H1 (cell line): Measurements from ENCODE around the gene JAG1. TPM values are rescaled to one million over a fixed set of nuclear protein-coding genes. Genes with fewer than 3 reads are reported as not detected.

Experiments
- CTCF ChIA-PET: fragments of 300-600 bp; sonication (Branson Sonifier 250); formaldehyde crosslinking; loops from one replicate; lab custom pipeline; 2021; ENCODE audit not compliant: partially characterized antibody; lab: Charles Lee
- POLR2A ChIA-PET: fragments of 300-600 bp; sonication (Branson Sonifier 250); formaldehyde crosslinking; loops from one replicate; lab custom pipeline; 2021; ENCODE audit warnings: inconsistent platforms; ENCODE audit not compliant: partially characterized antibody; lab: Charles Lee
- DNase-seq, 2 experiments: peaks; one replicate each; pipeline versions ENCODE4 v3.0.0 to v3.0.0-alpha.2; 2010 to 2022; ENCODE audit warnings: low spot score in 2 of 2, low read depth in 1 of 2, mixed read lengths in 1 of 2
- FAIRE-seq: peaks from 2 replicates; lab custom pipeline; 2011; peaks lifted over from hg19 to GRCh38; lab: Jason Lieb, UNC
- H2AFZ ChIP-seq: 2 replicates; pipeline ENCODE4 v1.8.1; 2012; ENCODE audit warnings: low read length, inconsistent platforms
- H2AK5ac ChIP-seq: 2 replicates; pipeline ENCODE4 v1.6.1; 2013; ENCODE audit warnings: low read depth, low read length
- H2BK120ac ChIP-seq: replicated peaks from 2 replicates; pipeline ENCODE3; 2013; ENCODE audit warnings: low read depth, low read length, inconsistent platforms
- H2BK12ac ChIP-seq: 2 replicates; pipeline ENCODE4 v1.6.1; 2013; ENCODE audit warnings: low read depth, low read length
- H2BK15ac ChIP-seq: 2 replicates; pipeline ENCODE4 v1.6.1; 2013; ENCODE audit warnings: low read length
- H2BK20ac ChIP-seq: 2 replicates; pipeline ENCODE4 v1.6.1; 2013; ENCODE audit warnings: low read length
- H2BK5ac ChIP-seq: 2 replicates; pipeline ENCODE4 v1.6.1; 2013; ENCODE audit warnings: low read depth, low read length
- H3K14ac ChIP-seq: 2 replicates; pipeline ENCODE4 v1.6.1; 2013; ENCODE audit warnings: inconsistent platforms; ENCODE audit not compliant: insufficient read length
- H3K18ac ChIP-seq: 2 replicates; pipeline ENCODE4 v1.6.1; 2013; ENCODE audit warnings: low read length; ENCODE audit errors: extremely low read depth
- H3K23ac ChIP-seq: 2 replicates; pipeline ENCODE4 v1.6.1; 2013; ENCODE audit warnings: inconsistent platforms; ENCODE audit not compliant: insufficient read length
- H3K23me2 ChIP-seq: 2 replicates; pipeline ENCODE4 v1.6.1; 2013; ENCODE audit warnings: low read depth, low read length
- H3K27ac ChIP-seq: 2 replicates; pipeline ENCODE4 v1.6.1; 2011; ENCODE audit warnings: low read depth, low read length, inconsistent platforms
- H3K27me3 ChIP-seq, 4 experiments: replicated peaks in 1 of 4; 1 replicate in 1 of 4; 2 replicates in 3 of 4; pipeline versions ENCODE4 v1.6.1 to v1.8.1; 2011 to 2013; ENCODE audit warnings: low read length in 3 of 4, mild to moderate bottlenecking in 3 of 4, inconsistent platforms in 2 of 4, mixed read lengths in 2 of 4, moderate library complexity in 1 of 4; ENCODE audit not compliant: control insufficient read depth in 3 of 4, insufficient read depth in 3 of 4; ENCODE audit errors: extremely low read depth in 1 of 4
- H3K36me3 ChIP-seq, 4 experiments: 2 replicates each; pipeline versions ENCODE4 v1.6.1 to v1.8.1; 2011 to 2013; ENCODE audit warnings: mild to moderate bottlenecking in 4 of 4, low read length in 3 of 4, moderate library complexity in 2 of 4, control low read depth in 1 of 4, inconsistent platforms in 1 of 4; ENCODE audit not compliant: insufficient read depth in 4 of 4, control insufficient read depth in 2 of 4
- H3K4ac ChIP-seq: replicated peaks from 2 replicates; pipeline ENCODE3; 2013; ENCODE audit warnings: low read length, low read depth, mixed read lengths, inconsistent platforms; ENCODE audit not compliant: insufficient read length
- H3K4me1 ChIP-seq, 4 experiments: replicated peaks in 1 of 4; 1 replicate in 1 of 4; 2 replicates in 3 of 4; pipeline versions ENCODE4 v1.6.1 to v1.8.1; 2011 to 2013; ENCODE audit warnings: low read length in 3 of 4, inconsistent platforms in 2 of 4, mixed read lengths in 1 of 4; ENCODE audit not compliant: insufficient read depth in 4 of 4, control insufficient read depth in 3 of 4
- H3K4me2 ChIP-seq, 2 experiments: 2 replicates each; pipeline versions ENCODE4 v1.6.1 to v1.8.1; 2011 to 2013; ENCODE audit warnings: low read depth in 2 of 2, low read length in 2 of 2, control low read depth in 1 of 2, inconsistent platforms in 1 of 2, mild to moderate bottlenecking in 1 of 2; ENCODE audit not compliant: insufficient read depth in 1 of 2
- H3K4me3 ChIP-seq, 4 experiments: fragments of 200-600, 300-600 bp in 1 of 4; sonication (generic), shearing (Covaris generic), sonication (Bioruptor Twin) in 1 of 4; 2 replicates each; pipeline versions ENCODE4 v1.5.1 to v1.8.1; 2011 to 2016; ENCODE audit warnings: low read length in 4 of 4, low read depth in 3 of 4, control low read depth in 2 of 4, inconsistent platforms in 2 of 4, mild to moderate bottlenecking in 2 of 4, mixed read lengths in 1 of 4, moderate library complexity in 1 of 4; ENCODE audit not compliant: insufficient read depth in 2 of 4; ENCODE audit errors: extremely low read depth in 1 of 4
- H3K56ac ChIP-seq: replicated peaks from 2 replicates; pipeline ENCODE3; 2013; ENCODE audit warnings: low read depth, mild to moderate bottlenecking, mixed read lengths, low read length, inconsistent platforms; ENCODE audit not compliant: insufficient read length
- H3K79me1 ChIP-seq: 2 replicates; pipeline ENCODE4 v1.6.1; 2013; ENCODE audit warnings: low read depth, low read length, control low read depth
- H3K79me2 ChIP-seq, 2 experiments: 2 replicates each; pipeline versions ENCODE4 v1.6.1 to v1.8.1; 2012 to 2013; ENCODE audit warnings: low read length in 2 of 2, mild to moderate bottlenecking in 2 of 2, inconsistent platforms in 1 of 2; ENCODE audit not compliant: insufficient read depth in 2 of 2, control insufficient read depth in 1 of 2
- H3K9ac ChIP-seq, 4 experiments: replicated peaks in 1 of 4; 1 replicate in 1 of 4; 2 replicates in 3 of 4; pipeline versions ENCODE4 v1.6.1 to v1.8.1; 2011 to 2013; ENCODE audit warnings: low read depth in 3 of 4, low read length in 3 of 4, control low read depth in 2 of 4, mild to moderate bottlenecking in 2 of 4, moderate library complexity in 2 of 4, inconsistent platforms in 1 of 4; ENCODE audit errors: extremely low read depth in 1 of 4
- H3K9me3 ChIP-seq, 2 experiments: 2 replicates each; pipeline versions ENCODE4 v1.6.1 to v1.8.1; 2012 to 2013; ENCODE audit warnings: mild to moderate bottlenecking in 2 of 2, moderate library complexity in 2 of 2, control low read depth in 1 of 2, inconsistent platforms in 1 of 2, low read depth in 1 of 2, low read length in 1 of 2, mixed read lengths in 1 of 2; ENCODE audit not compliant: insufficient read depth in 2 of 2
- H4K20me1 ChIP-seq, 2 experiments: replicated peaks in 1 of 2; 2 replicates each; pipeline versions ENCODE3 to v1.8.1; 2011 to 2013; ENCODE audit warnings: inconsistent platforms in 2 of 2, low read length in 2 of 2, mild to moderate bottlenecking in 1 of 2; ENCODE audit not compliant: insufficient read depth in 2 of 2, control insufficient read depth in 1 of 2
- H4K5ac ChIP-seq: 2 replicates; pipeline ENCODE4 v1.6.1; 2013; ENCODE audit warnings: low read length, low read depth, mixed read lengths, inconsistent platforms; ENCODE audit not compliant: insufficient read length
- H4K8ac ChIP-seq: 2 replicates; pipeline ENCODE4 v1.8.0; 2013; ENCODE audit warnings: mild to moderate bottlenecking, moderate library complexity, low read length, inconsistent platforms; ENCODE audit not compliant: insufficient read depth; ENCODE audit errors: extremely low read depth
- H4K91ac ChIP-seq: replicated peaks from 2 replicates; pipeline ENCODE3; 2013; ENCODE audit warnings: low read length, mixed read lengths, inconsistent platforms; ENCODE audit not compliant: insufficient read length
- KDM1A ChIP-seq: fragments of 200-600, 300-600 bp; sonication (generic); IDR thresholded peaks from 2 replicates; pipeline ENCODE4 v1.7.1; 2016; ENCODE audit warnings: mild to moderate bottlenecking, low read length, borderline replicate concordance
- PHF8 ChIP-seq: fragments of 200-600 bp; sonication (generic); conservative IDR thresholded peaks from 2 replicates; pipeline ENCODE4 v1.7.1; 2012; ENCODE audit warnings: low read depth, mild to moderate bottlenecking, inconsistent platforms, low read length, moderate library complexity
- RNF2 ChIP-seq: fragments of 200-900, 300-1000 bp; sonication (generic); IDR thresholded peaks from 2 replicates; pipeline ENCODE4 v1.7.1; 2016; ENCODE audit warnings: borderline replicate concordance, low read depth, mild to moderate bottlenecking, antibody characterized with exemption, low read length; ENCODE audit not compliant: poor library complexity, severe bottlenecking; ENCODE audit errors: missing control alignments
- SUZ12 ChIP-seq: fragments of 200-600 bp; sonication (generic); IDR thresholded peaks from 2 replicates; pipeline ENCODE4 v1.6.1; 2012; ENCODE audit warnings: mild to moderate bottlenecking, inconsistent platforms, low read length, moderate library complexity, mixed read lengths
- WGBS, 2 experiments: shearing (Covaris generic) in 1 of 2; methylation state at CpG; one replicate each; pipeline versions ENCODE4 v1.1.6 to v1.1.7; 2013 to 2015; ENCODE audit warnings: low lambda C conversion rate in 2 of 2, mixed read lengths in 2 of 2, inconsistent platforms in 1 of 2, low coverage in 1 of 2, missing lambda C conversion rate in 1 of 2; ENCODE audit not compliant: insufficient replicate concordance in 2 of 2, insufficient coverage in 1 of 2, insufficient read length in 1 of 2; ENCODE audit errors: extremely low coverage in 1 of 2, missing lambda C conversion rate in 1 of 2; 5-methylcytosine and 5-hydroxymethylcytosine counted together
- polyA plus RNA-seq, 7 experiments: library from polyadenylated mRNA; depleted of rRNA in 3 of 7; stranded (reverse) in 5 of 7; unstranded in 2 of 7; fragments of >200 nt in 5 of 7; fragments of 200-250 nt in 2 of 7; gene quantifications; 1 replicate in 5 of 7; 2 replicates in 1 of 7; 4 replicates in 1 of 7; pipeline versions ENCODE4 v1.2.1 to v1.2.3, GENCODE V29; 2011 to 2013; ENCODE audit warnings: missing spikeins in 2 of 7, mixed read lengths in 2 of 7
- total RNA-seq: library from RNA; stranded (reverse); fragmentation: NEBNext Ultra II Directional; extraction: Animal tissue kit (Norgen Biotek cat#: 25700); gene quantifications from 2 replicates; pipeline ENCODE4 v1.2.1, GENCODE V29; 2021

JAG1 gene
- total and polyA plus RNA-seq, 2 of the 8 experiments (the other 6 are each of a cell fraction or from before 2014, with no cell fraction given): 13.5 to 27.3 TPM

DNA sequence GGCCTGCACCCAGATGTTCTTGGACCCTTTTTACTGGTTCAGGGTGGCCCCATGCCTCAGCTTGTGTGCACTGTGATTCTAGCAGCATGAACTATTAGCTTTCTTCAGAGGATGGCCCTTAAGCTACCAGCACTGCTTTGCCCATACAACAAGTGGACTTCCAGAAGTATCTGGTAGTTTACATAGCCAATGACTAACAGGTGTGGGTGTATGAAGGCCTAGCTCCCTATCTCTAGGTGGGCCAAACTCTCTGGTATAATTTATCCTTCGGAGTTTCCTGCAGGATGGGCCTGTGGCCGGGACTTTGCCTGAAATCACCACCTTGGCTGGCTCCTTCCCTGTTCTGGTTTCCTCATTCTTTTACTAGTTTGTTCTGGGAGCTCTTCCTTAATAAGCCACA lies 26.1 kb upstream of the JAG1 start:
- ChIA-PET CTCF (interaction anchor here (0.8 to 5.3 kb wide), 8 partner anchors 8 to 506 kb away, joined by 3 to 24 read pairs (median 4); no protein-coding TSS in a partner anchor), POLR2A (interaction anchor here (0.6 to 0.9 kb wide), 2 partner anchors 26 to 50 kb away, joined by 3 read pairs; no protein-coding TSS in a partner anchor)
- Histone ChIP-seq H3K4me1 (no peaks in the 10 kb centered on the region), H2AK5ac (no peak overlapping the region), H3K56ac (no peak overlapping the region), H3K18ac (no peak overlapping the region), H4K91ac (no peak overlapping the region), H3K27me3 (no peaks in the 10 kb centered on the region), H3K4ac (no peak overlapping the region), H2BK120ac (no peak overlapping the region), H4K8ac (no peak overlapping the region), H3K27ac (no peak overlapping the region), H2AFZ (no peak overlapping the region), H3K36me3 (no peaks in the 10 kb centered on the region), H4K5ac (no peak overlapping the region), H3K4me3 (no peak overlapping the region), H3K9ac (no peak overlapping the region), H2BK15ac (no peak overlapping the region), H3K4me2 (no peak overlapping the region), H3K14ac (no peak overlapping the region), H3K23ac (no peak overlapping the region), H3K79me2 (no peaks in the 10 kb centered on the region), H3K79me1 (no peaks in the 10 kb centered on the region), H3K23me2 (no peaks in the 10 kb centered on the region; the same call in 1 of the 2 replicates), H3K9me3 (no peaks in the 10 kb centered on the region), H4K20me1 (no peaks in the 10 kb centered on the region)
- no peak for DNase-seq
- no peak for FAIRE-seq
- 100% methylated on average over 2 of the region's 2 CpGs; no CpG with 5 or more reads in 1 of the 2 experiments for WGBS, 2 experiments
- no peak for TF ChIP-seq PHF8
- no peak for TF ChIP-seq KDM1A
- TF ChIP-seq RNF2: no peak
- no peak for TF ChIP-seq SUZ12
- TF ChIP-seq, all 59 proteins: peak for 0
- Histone ChIP-seq H2BK20ac (no peak overlapping the region), H2BK5ac (no peak overlapping the region), H2BK12ac (no peak overlapping the region)
